Thoracic aorta (tissue), 2 donors: Measurements from ENCODE around the gene NUP210. TPM values are rescaled to one million over a fixed set of nuclear protein-coding genes. Genes with fewer than 3 reads are reported as not detected.

Experiments used
- ATAC-seq: fragments of 150-250 bp; one replicate; pipeline ENCODE4 v1.8.0; 2017; ENCODE audit warnings: low read depth; ENCODE audit not compliant: insufficient number of reproducible peaks, low FRiP score
- DNase-seq: peaks from one replicate; pipeline ENCODE4 v3.0.0-alpha.2; 2020; ENCODE audit warnings: low spot score
- H3K27ac ChIP-seq, 2 donors: fragments of 200-600 bp; sonication (generic); 1 replicate in 1 of 2; 2 replicates in 1 of 2; pipeline ENCODE4 v1.5.1; 2016; ENCODE audit warnings: mild to moderate bottlenecking in 2 of 2, moderate library complexity in 2 of 2
- H3K27me3 ChIP-seq: fragments of 200-600 bp; sonication (generic); replicated peaks from 2 replicates; pipeline ENCODE4 v1.6.0; 2016; ENCODE audit warnings: mild to moderate bottlenecking; ENCODE audit not compliant: insufficient read depth
- H3K36me3 ChIP-seq: fragments of 200-600 bp; sonication (generic); one replicate; pipeline ENCODE4 v1.5.1; 2016
- H3K4me1 ChIP-seq, 2 donors: fragments of 200-600 bp; sonication (generic); 1 replicate in 1 of 2; 2 replicates in 1 of 2; pipeline versions ENCODE4 v1.5.1 to v1.6.0; 2016; ENCODE audit warnings: low read depth in 2 of 2, mild to moderate bottlenecking in 1 of 2; ENCODE audit not compliant: control insufficient read depth in 1 of 2
- H3K4me3 ChIP-seq: fragments of 200-600 bp; sonication (generic); 2 replicates; pipeline ENCODE4 v1.5.1; 2016; ENCODE audit warnings: mild to moderate bottlenecking
- H3K9me3 ChIP-seq: fragments of 200-600 bp; sonication (generic); 2 replicates; pipeline ENCODE4 v1.5.1; 2016
- total RNA-seq, 2 donors: library from RNA; depleted of rRNA; stranded (reverse); fragments of >200 nt; gene quantifications; one replicate each; pipeline versions ENCODE4 v1.1.0 to v1.2.3, GENCODE V29; 2016
- TF ChIP-seq, protein P1 (sequence below): fragments of 200-600 bp; sonication (generic); IDR thresholded peaks from one replicate; pipeline ENCODE4 v1.5.1; 2019; ENCODE audit warnings: antibody characterized with exemption

NUP210 gene
- total RNA-seq, 2 donors from 2014 or later: 3.7 to 4.3 TPM

DNA sequence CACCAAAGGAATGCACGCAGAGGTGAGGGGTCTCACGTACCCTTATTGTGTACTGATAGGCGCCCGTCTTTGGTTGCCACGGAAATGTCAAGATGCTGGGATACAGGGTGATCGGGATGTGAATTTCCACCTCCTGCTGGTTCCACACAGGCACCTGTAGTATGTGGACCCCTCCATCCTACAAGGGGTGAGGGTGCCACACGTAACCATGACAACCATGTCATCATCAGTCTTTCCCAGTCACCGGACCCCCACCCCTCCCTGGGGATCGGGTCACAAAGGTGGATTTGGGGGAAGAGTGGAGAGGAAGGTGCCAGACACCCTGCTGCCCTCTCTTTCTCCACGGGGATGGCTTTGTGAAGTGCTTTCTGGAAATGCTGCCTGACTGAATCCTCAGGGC is 44.7 kb downstream of the NUP210 start:
- ATAC-seq (no peak), DNase-seq (no peak)
- TF ChIP-seq, protein P1, sequence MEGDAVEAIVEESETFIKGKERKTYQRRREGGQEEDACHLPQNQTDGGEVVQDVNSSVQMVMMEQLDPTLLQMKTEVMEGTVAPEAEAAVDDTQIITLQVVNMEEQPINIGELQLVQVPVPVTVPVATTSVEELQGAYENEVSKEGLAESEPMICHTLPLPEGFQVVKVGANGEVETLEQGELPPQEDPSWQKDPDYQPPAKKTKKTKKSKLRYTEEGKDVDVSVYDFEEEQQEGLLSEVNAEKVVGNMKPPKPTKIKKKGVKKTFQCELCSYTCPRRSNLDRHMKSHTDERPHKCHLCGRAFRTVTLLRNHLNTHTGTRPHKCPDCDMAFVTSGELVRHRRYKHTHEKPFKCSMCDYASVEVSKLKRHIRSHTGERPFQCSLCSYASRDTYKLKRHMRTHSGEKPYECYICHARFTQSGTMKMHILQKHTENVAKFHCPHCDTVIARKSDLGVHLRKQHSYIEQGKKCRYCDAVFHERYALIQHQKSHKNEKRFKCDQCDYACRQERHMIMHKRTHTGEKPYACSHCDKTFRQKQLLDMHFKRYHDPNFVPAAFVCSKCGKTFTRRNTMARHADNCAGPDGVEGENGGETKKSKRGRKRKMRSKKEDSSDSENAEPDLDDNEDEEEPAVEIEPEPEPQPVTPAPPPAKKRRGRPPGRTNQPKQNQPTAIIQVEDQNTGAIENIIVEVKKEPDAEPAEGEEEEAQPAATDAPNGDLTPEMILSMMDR: no peak
- no peak overlapping the region for H3K4me3 ChIP-seq
- no peak overlapping the region for H3K27ac ChIP-seq
- no peaks in the 10 kb centered on the region for H3K9me3 ChIP-seq
- no peaks in the 10 kb centered on the region for H3K36me3 ChIP-seq
- H3K4me1 ChIP-seq: peaks cover 11 to 22% of the 10 kb centered on the region in 2 donors
- H3K27me3 ChIP-seq: no peaks in the 10 kb centered on the region

DNA sequence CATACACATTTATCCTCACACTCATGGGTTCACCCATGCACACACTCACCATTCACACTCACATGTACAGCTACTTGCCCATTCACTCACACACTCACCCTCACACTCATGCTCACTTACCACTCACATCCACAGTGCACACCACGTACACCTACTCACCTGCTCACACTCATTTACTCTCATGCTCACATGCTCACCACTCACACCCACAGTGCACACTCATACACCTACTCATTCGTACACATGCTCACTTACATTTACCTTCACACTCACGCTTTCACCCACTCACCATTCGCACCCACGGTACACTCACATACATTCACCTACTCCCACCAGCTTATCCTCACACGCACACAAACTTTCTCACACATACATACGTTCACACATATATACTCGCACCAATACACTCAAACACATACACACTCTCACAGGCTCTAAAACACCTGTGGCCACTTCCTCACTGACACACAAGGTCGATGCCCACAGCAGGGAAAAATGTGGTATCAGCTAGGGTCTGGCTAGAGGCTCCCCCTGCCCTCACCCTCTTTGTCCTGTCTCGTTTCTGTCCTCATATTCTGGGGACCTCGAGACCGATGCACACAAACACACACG is 46.0 kb downstream of the NUP210 start:
- H3K36me3 ChIP-seq: no peaks in the 10 kb centered on the region
- H3K27ac ChIP-seq: no peak overlapping the region
- peaks cover 0 to 9% of the 10 kb centered on the region in 2 donors for H3K4me1 ChIP-seq
- DNase-seq (no peak), ATAC-seq (no peak)
- TF ChIP-seq, protein P1: no peak
- H3K4me3 ChIP-seq: no peak overlapping the region
- H3K27me3 ChIP-seq: no peaks in the 10 kb centered on the region
- H3K9me3 ChIP-seq: no peaks in the 10 kb centered on the region

DNA sequence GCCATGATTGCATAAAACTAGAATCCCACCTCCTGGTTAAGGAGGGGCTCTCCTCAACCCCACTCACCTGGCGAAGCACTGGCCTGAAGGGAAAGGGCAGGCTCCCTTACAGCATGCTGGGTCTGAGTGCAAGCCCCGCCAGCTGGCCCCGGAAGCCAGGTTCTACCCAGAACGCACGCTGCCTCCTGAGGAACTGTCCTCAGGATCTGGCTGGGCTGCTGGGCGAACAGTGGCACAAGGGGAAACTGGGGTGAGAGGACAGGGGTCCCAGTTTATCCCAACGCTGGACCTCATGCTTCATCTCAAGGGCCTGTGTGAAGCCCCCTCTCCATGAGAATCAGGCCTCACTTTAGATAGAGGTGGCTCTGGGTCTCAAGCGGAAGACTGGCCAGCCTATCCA is 47.5 kb downstream of the NUP210 start:
- ATAC-seq (no peak), DNase-seq (no peak)
- Histone ChIP-seq H3K4me1 (no peaks in the 10 kb centered on the region), H3K9me3 (no peaks in the 10 kb centered on the region), H3K27me3 (no peaks in the 10 kb centered on the region), H3K4me3 (no peak overlapping the region), H3K27ac (no peak overlapping the region), H3K36me3 (no peaks in the 10 kb centered on the region)
- TF ChIP-seq, protein P1: no peak

DNA sequence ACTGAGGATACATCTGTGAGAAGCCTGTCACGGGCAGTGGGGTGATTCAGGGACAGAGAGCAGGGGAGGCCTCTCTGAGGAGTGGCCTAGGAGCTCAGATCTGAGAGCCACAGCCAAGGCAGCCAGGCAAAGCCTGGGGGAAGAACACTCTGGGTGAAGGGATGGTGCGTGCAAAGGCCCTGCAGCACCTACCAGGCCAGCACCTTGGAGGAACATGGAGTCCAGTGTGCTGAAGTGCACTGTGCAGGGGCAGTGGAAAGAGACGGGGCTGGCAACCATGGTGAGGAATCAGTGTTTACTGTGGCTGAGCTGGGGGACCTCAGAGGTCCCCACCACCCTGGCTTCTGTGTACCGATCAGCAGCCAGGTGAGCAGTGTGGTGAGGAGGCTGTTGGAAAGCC is 48.0 kb downstream of the NUP210 start:
- Histone ChIP-seq H3K4me1 (no peaks in the 10 kb centered on the region), H3K4me3 (no peak overlapping the region), H3K9me3 (no peaks in the 10 kb centered on the region), H3K36me3 (no peaks in the 10 kb centered on the region), H3K27ac (no peak overlapping the region), H3K27me3 (no peaks in the 10 kb centered on the region)
- ATAC-seq (no peak), DNase-seq (no peak)
- TF ChIP-seq, protein P1: no peak

DNA sequence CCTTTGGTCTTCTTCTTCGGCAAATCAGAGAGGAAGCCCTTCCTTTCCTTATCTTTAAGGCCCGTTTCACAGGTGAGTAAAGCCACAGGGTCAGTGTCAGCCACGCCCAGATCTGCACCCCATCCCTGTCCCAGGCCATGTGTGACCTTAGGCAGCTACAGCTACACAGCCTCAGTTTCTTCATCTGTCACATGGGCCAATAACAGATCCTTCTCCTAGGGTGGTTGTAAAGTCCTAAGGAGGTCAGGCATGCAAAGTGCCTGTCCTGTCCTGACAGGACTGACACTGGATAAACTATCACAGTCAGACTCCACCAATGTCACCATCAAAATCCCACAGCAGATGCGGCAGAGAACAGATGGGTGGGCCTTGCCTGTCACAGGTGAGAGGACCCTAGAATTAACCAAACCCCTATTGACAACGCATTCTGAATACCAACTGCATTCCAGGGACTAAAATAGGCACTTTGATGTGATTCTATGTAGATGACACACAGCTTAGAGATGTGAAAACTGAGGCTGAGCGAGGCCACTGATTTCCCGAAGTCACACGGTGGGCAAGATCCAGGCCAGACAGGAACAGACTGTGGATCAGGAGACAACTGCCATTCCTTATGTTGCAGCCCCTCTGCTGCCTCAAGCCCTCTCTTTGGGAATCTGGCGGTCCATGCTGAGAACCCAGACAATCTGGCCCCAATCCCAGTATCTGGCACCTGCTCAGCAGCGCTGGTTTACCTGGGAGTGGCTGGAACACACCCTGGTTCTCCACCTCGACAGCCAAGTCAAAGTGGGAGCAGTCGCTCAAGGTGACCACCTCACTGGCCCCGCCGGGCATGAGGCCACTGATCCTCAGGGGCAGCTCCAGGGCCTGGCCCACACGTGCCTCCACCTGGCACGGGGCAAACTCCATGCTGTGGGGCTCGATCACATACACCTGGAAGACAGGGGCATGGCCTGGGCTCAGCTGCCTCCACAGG is 48.7 kb downstream of the NUP210 start:
- TF ChIP-seq, protein P1: no peak
- Histone ChIP-seq H3K27me3 (no peaks in the 10 kb centered on the region), H3K4me1 (no peaks in the 10 kb centered on the region), H3K27ac (no peak overlapping the region), H3K4me3 (no peak overlapping the region), H3K9me3 (no peaks in the 10 kb centered on the region), H3K36me3 (no peaks in the 10 kb centered on the region)
- DNase-seq: no peak
- no peak for ATAC-seq
